PC-3 (cell line): ENCODE measurements around the gene DUSP22.

Source experiments
- CTCF ChIP-seq: fragments of 300-600 bp; sonication (generic); conservative IDR thresholded peaks from 2 replicates; pipeline ENCODE4 v1.5.1; 2017; ENCODE audit warnings: antibody characterized with exemption, low read depth, mild to moderate bottlenecking, low read length
- EZH2 ChIP-seq: fragments of 300-600 bp; sonication (generic); IDR thresholded peaks from one replicate; pipeline ENCODE4 v1.6.1; 2017; ENCODE audit warnings: antibody characterized with exemption, mild to moderate bottlenecking, low read length; ENCODE audit not compliant: unreplicated experiment
- EZH2phosphoT487 ChIP-seq: fragments of 300-600 bp; sonication (generic); IDR thresholded peaks from 2 replicates; pipeline ENCODE4 v1.6.1; 2018; ENCODE audit warnings: mild to moderate bottlenecking, antibody characterized with exemption, low read length, borderline replicate concordance

GRCh38 chr6:343960-344815, 51.9 kb downstream of the DUSP22 start:
- no peak for TF ChIP-seq CTCF
- TF ChIP-seq EZH2, result no peak
- TF ChIP-seq EZH2phosphoT487, result no peak
